ENCODE results near the gene TAS2R41.
"Not testable (repeated sequence)": the region's sequence is repeated elsewhere in the genome, so short reads cannot be mapped to it uniquely, and the experiment has no call there.

The TAS2R41 gene

DNA sequence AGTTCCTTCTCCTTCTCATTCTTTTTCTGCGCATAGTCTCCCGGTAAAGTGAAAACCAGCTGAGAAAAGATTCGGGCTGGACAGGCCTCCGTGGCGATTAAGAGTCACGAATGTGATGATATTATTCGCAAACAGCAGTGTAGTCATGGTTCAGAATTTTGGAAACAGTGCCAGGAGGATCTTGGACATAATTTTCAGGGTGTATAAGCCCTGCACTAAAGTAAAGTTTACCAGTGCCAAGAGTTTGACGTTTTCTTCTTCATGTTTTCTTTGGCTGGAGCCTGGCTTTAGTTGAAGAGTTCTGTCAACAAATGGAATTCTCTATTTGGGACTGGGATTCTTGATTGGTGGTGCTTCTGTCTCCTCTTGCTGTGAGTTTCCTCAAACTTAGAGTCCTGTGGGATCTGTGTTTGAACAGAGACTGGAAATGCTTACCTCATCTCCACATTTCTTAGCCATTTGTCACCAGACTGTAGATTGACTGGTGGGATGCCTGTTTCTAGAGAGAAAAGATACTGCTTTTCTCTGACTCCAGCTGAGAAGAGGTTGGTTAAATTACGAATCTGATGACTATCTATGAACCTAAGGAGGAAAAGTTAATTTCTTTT is 44.7 kb downstream of the TAS2R41 start:
- not testable (repeated sequence) for DNase-seq
